ENCODE results near the gene ATP10A. TPM values are rescaled to one million over a fixed set of nuclear protein-coding genes. Genes with fewer than 3 reads are reported as not detected.

Gene ATP10A
- total and polyA plus RNA-seq, 7 donors = 0.08 to 0.60 (median 0.36) TPM

- Histone ChIP-seq H3K27ac (no peak overlapping the region), H3K9me3 (no peaks in the 10 kb centered on the region), H3K36me3 (ENCODE audit: insufficient read depth in 1 of 2, low read depth in 1 of 2) (no peaks in the 10 kb centered on the region), H3K27me3 (ENCODE audit: insufficient read depth in 3 of 3, low read length in 2 of 3) (no peaks in the 10 kb centered on the region), H3K4me3 (no peak overlapping the region), H3K4me1 (no peaks in the 10 kb centered on the region)
- intact Hi-C loops (cut with DNase I) = loop anchor here in 1 of 2 donors (5.0 kb wide), 1 partner anchor 48 kb away; no protein-coding TSS in a partner anchor
- no peak for TF ChIP-seq CTCF (IDR thresholded peaks at IDR 0.05)
- 83 to 86% (median 85%) methylated on average over 7 of the region's 7 CpGs for WGBS, 3 donors
- ATAC-seq = no peak
- DNase-seq = no peak
Measured at GRCh38 chr15:25875566-25875965, 12.4 kb upstream of the ATP10A start.

GRCh38 chr15:25874379-25874778 is 11.3 kb upstream of the ATP10A start:
- Histone ChIP-seq H3K36me3 (ENCODE audit: insufficient read depth in 1 of 2, low read depth in 1 of 2) (no peaks in the 10 kb centered on the region), H3K4me3 (no peak overlapping the region), H3K9me3 (no peaks in the 10 kb centered on the region), H3K27me3 (ENCODE audit: insufficient read depth in 3 of 3, low read length in 2 of 3) (no peaks in the 10 kb centered on the region), H3K27ac (no peak overlapping the region), H3K4me1 (no peaks in the 10 kb centered on the region)
- no peak for TF ChIP-seq CTCF (IDR thresholded peaks at IDR 0.05)
- intact Hi-C loops (cut with DNase I) = no loop called here
- DNase-seq = no peak
- no peak for ATAC-seq

- Histone ChIP-seq H3K4me1 (no peaks in the 10 kb centered on the region), H3K27ac (no peak overlapping the region), H3K36me3 (ENCODE audit: insufficient read depth in 1 of 2, low read depth in 1 of 2) (no peaks in the 10 kb centered on the region), H3K27me3 (ENCODE audit: insufficient read depth in 3 of 3, low read length in 2 of 3) (no peaks in the 10 kb centered on the region), H3K4me3 (no peak overlapping the region), H3K9me3 (no peaks in the 10 kb centered on the region)
- DNase-seq (no peak), ATAC-seq (no peak)
- TF ChIP-seq CTCF (IDR thresholded peaks at IDR 0.05) = no peak
- intact Hi-C loops (cut with DNase I) = no loop called here
Measured at GRCh38 chr15:25871403-25871802, 8.3 kb upstream of the ATP10A start.

GRCh38 chr15:25870938-25871337 is 7.8 kb upstream of the ATP10A start:
- H3K9me3 ChIP-seq = no peaks in the 10 kb centered on the region
- H3K36me3 ChIP-seq (ENCODE audit: insufficient read depth in 1 of 2, low read depth in 1 of 2) = no peaks in the 10 kb centered on the region
- WGBS, 3 donors = 89 to 96% (median 92%) methylated on average over 2 of the region's 2 CpGs
- H3K27me3 ChIP-seq (ENCODE audit: insufficient read depth in 3 of 3, low read length in 2 of 3) = no peaks in the 10 kb centered on the region
- no peak overlapping the region for H3K27ac ChIP-seq
- no peak for ATAC-seq
- intact Hi-C loops (cut with DNase I) = no loop called here
- H3K4me3 ChIP-seq = no peak overlapping the region
- TF ChIP-seq CTCF (IDR thresholded peaks at IDR 0.05) = no peak
- no peaks in the 10 kb centered on the region for H3K4me1 ChIP-seq
- DNase-seq = no peak

- TF ChIP-seq CTCF (IDR thresholded peaks at IDR 0.05) = no peak
- Histone ChIP-seq H3K27me3 (ENCODE audit: insufficient read depth in 3 of 3, low read length in 2 of 3) (no peaks in the 10 kb centered on the region), H3K36me3 (ENCODE audit: insufficient read depth in 1 of 2, low read depth in 1 of 2) (no peaks in the 10 kb centered on the region), H3K27ac (no peak overlapping the region), H3K4me3 (no peak overlapping the region), H3K4me1 (no peaks in the 10 kb centered on the region), H3K9me3 (no peaks in the 10 kb centered on the region)
- WGBS, 3 donors = 55 to 66% (median 62%) methylated on average over 8 of the region's 8 CpGs
- intact Hi-C loops (cut with DNase I) = loop anchor here in 1 of 2 donors (10.0 kb wide), 1 partner anchor 55 kb away; no protein-coding TSS in a partner anchor
- no peak for DNase-seq
- no peak for ATAC-seq
Measured at GRCh38 chr15:25869701-25870100, 6.6 kb upstream of the ATP10A start.
